ENCODE measurements around the gene PTCSC3. TPM values are rescaled to one million over a fixed set of nuclear protein-coding genes. Genes with fewer than 3 reads are reported as not detected.

Gene PTCSC3
- total RNA-seq, 2 experiments from 2014 or later: not detected

DNA sequence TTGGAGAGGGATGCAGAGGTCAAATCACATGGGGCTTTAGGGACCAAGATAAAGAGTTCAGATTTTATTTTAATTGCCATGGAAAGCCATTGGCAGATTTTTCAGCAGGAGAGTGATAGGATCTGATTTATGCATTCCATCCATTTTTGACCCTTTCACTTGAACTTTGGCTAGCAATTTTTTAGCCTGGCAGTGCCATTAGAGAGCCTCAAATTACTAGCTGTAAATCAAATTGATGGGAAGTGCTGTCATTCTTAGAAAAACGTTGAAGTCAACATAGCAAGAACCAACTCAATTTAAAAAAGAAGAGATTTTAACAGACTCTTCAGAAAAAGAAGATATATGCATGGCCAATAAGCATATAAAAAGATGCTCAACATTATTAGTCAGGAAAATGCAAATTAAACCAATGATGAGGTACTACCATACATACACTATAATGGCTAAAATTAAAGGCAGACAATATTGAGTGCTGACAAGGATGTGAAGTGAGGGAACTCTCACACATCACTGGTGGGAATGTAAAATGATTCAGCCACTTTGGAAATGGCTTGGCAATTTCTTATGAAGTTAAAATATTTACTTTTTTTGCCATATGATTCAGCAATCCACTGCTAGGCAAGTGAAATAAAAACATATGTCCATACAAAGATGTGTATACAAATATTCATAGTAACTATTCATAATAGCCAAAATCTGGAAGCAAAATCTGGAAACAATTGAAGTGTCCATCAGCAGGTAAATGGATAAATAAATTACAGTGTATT lies 89.7 kb downstream of the PTCSC3 start:
- ChIA-PET CTCF (ENCODE audit: unreplicated experiment) (no interaction called here), POLR2A (no interaction called here)
- no peak overlapping the region for H3K4me2 ChIP-seq (ENCODE audit: low read length)
- no peak overlapping the region for H3K27ac ChIP-seq (ENCODE audit: low read depth, low read length, poor library complexity, severe bottlenecking)
- BruUV-seq (replicated peaks): no TSS peak
- no peaks in the 10 kb centered on the region for H3K9me3 ChIP-seq (ENCODE audit: low read length)
- H3K4me1 ChIP-seq (ENCODE audit: insufficient read depth, low read length, poor library complexity, severe bottlenecking): no peaks in the 10 kb centered on the region
- no peaks in the 10 kb centered on the region for H3K9me2 ChIP-seq (ENCODE audit: insufficient read depth, low read length)
- DNase-seq (ENCODE audit: low spot score): no peak
- no peaks in the 10 kb centered on the region for H4K20me1 ChIP-seq (ENCODE audit: insufficient read depth, low read length)
- intact Hi-C loops (cut with micrococcal nuclease; ENCODE audit: unreplicated experiment): no loop called here
- H3K79me2 ChIP-seq (ENCODE audit: insufficient read depth, low read depth, low read length): no peaks in the 10 kb centered on the region
- H3K36me3 ChIP-seq (ENCODE audit: insufficient read depth, low read length): no peaks in the 10 kb centered on the region
- TF ChIP-seq EZH2phosphoT487 (IDR thresholded peaks at IDR 0.05; ENCODE audit: borderline replicate concordance, low read depth, low read length): no peak
- TF ChIP-seq, protein P1, sequence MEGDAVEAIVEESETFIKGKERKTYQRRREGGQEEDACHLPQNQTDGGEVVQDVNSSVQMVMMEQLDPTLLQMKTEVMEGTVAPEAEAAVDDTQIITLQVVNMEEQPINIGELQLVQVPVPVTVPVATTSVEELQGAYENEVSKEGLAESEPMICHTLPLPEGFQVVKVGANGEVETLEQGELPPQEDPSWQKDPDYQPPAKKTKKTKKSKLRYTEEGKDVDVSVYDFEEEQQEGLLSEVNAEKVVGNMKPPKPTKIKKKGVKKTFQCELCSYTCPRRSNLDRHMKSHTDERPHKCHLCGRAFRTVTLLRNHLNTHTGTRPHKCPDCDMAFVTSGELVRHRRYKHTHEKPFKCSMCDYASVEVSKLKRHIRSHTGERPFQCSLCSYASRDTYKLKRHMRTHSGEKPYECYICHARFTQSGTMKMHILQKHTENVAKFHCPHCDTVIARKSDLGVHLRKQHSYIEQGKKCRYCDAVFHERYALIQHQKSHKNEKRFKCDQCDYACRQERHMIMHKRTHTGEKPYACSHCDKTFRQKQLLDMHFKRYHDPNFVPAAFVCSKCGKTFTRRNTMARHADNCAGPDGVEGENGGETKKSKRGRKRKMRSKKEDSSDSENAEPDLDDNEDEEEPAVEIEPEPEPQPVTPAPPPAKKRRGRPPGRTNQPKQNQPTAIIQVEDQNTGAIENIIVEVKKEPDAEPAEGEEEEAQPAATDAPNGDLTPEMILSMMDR (conservative IDR thresholded peaks at IDR 0.05; ENCODE audit: low read length): no peak
- H2AFZ ChIP-seq (ENCODE audit: low read length): no peak overlapping the region
- no peak overlapping the region for H3K4me3 ChIP-seq (ENCODE audit: low read depth, low read length, poor library complexity, severe bottlenecking)

DNA sequence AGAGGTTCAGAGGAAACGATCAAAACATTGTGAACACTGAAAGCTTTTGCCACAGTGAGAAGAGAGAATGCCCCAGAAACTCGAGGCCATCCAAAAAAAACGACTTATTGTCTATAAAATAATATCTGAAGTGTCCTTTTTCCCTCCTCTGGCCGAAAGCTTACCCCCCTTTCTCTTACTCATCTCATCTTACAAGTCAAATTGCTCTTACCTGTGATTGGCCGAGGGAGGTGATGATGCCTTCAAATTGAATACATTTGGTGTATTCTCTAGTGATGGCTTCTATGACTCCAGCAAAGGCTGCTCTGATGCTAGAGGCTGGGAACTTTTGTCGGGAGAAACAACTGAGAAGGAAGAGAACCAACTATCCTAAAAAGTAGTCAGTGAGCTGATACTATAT lies 90.7 kb downstream of the PTCSC3 start:
- H3K27ac ChIP-seq (ENCODE audit: low read depth, low read length, poor library complexity, severe bottlenecking): no peak overlapping the region
- no peaks in the 10 kb centered on the region for H3K79me2 ChIP-seq (ENCODE audit: insufficient read depth, low read depth, low read length)
- intact Hi-C loops (cut with micrococcal nuclease; ENCODE audit: unreplicated experiment): no loop called here
- no peaks in the 10 kb centered on the region for H4K20me1 ChIP-seq (ENCODE audit: insufficient read depth, low read length)
- no peaks in the 10 kb centered on the region for H3K9me2 ChIP-seq (ENCODE audit: insufficient read depth, low read length)
- no peak overlapping the region for H2AFZ ChIP-seq (ENCODE audit: low read length)
- H3K4me1 ChIP-seq (ENCODE audit: insufficient read depth, low read length, poor library complexity, severe bottlenecking): no peaks in the 10 kb centered on the region
- no TSS peak for BruUV-seq (replicated peaks)
- TF ChIP-seq, protein P1 (conservative IDR thresholded peaks at IDR 0.05; ENCODE audit: low read length): no peak
- no peak for TF ChIP-seq EZH2phosphoT487 (IDR thresholded peaks at IDR 0.05; ENCODE audit: borderline replicate concordance, low read depth, low read length)
- no peak overlapping the region for H3K4me2 ChIP-seq (ENCODE audit: low read length)
- no peaks in the 10 kb centered on the region for H3K9me3 ChIP-seq (ENCODE audit: low read length)
- no peak overlapping the region for H3K4me3 ChIP-seq (ENCODE audit: low read depth, low read length, poor library complexity, severe bottlenecking)
- ChIA-PET POLR2A (no interaction called here), CTCF (ENCODE audit: unreplicated experiment) (no interaction called here)
- DNase-seq (ENCODE audit: low spot score): no peak
- H3K36me3 ChIP-seq (ENCODE audit: insufficient read depth, low read length): no peaks in the 10 kb centered on the region

Other genes with a start within 250 kb of the PTCSC3 start
- 8.8 and 11.0 TPM in 2 replicates for gene MBIP, start 143.9 kb upstream of the PTCSC3 start, total RNA-seq (2014; rRNA removed; shearing (Covaris generic))
- 27.5 and 28.1 TPM in 2 replicates for gene MBIP, start 143.9 kb upstream of the PTCSC3 start, total RNA-seq (2022)

Measured in OCI-LY7 (cell line).